ENCODE data around the gene RBM19. TPM values are rescaled to one million over a fixed set of nuclear protein-coding genes. Genes with fewer than 3 reads are reported as not detected.

RBM19 gene
- total and polyA plus RNA-seq, 2 donors (not counting 3 experiments of a cell fraction or from before 2014, with no cell fraction given): 13.2 to 34.4 TPM

DNA sequence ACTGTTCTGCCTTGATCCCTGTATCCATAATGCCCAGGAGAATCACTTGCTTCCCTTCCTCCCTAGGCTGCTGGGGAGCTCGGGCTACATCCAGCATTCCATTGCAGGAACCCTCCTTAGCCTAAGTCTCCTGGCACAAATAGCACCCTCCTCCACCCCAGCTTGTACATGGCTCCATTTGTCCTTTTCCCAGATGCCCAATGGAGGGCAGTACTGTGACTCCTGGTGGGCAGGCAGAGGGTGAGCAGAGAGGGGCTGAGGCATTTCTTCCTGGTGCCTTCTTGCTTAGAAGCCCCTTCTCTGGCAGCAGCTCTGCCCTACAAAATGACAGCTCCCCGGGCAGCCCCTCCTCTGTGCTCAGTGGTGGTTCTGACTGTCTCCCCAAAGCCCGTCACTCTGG, 86.5 kb downstream of the RBM19 start:
- H3K9me3 ChIP-seq (replicated peaks; ENCODE audit: control insufficient read depth, insufficient read depth, low read length): no peaks in the 10 kb centered on the region
- ChIA-PET CTCF (interaction anchor here (1.1 kb wide), 1 partner anchor 417 kb away, joined by 3 read pairs; no protein-coding TSS in a partner anchor), POLR2A (interaction anchor here (0.6 kb wide), 1 partner anchor 12 kb away, joined by 3 read pairs; no protein-coding TSS in a partner anchor)
- no peaks in the 10 kb centered on the region for H3K36me3 ChIP-seq (ENCODE audit: control insufficient read depth in 2 of 2, extremely low read depth in 1 of 2, insufficient read depth in 2 of 2, low read length in 2 of 2)
- intact Hi-C loops (cut with micrococcal nuclease) (no loop called here), dilution Hi-C loops (cut with MboI; ENCODE audit: extremely low pct_ligation_motif_present, low sequenced_read_pairs) (no loop called here)
- no peak for TF ChIP-seq POLR2A (IDR thresholded peaks at IDR 0.05; ENCODE audit: low read depth, low read length)
- TF ChIP-seq EZH2 (IDR thresholded peaks at IDR 0.05; ENCODE audit: borderline replicate concordance, low read depth, low read length, severe bottlenecking): no peak
- TF ChIP-seq FOS (IDR thresholded peaks at IDR 0.05; ENCODE audit: borderline replicate concordance, insufficient read depth, low read length): no peak
- TF ChIP-seq GATA2 (IDR thresholded peaks at IDR 0.05; ENCODE audit: insufficient read depth, insufficient read length, low read depth, low read length): no peak
- TF ChIP-seq, protein P1, sequence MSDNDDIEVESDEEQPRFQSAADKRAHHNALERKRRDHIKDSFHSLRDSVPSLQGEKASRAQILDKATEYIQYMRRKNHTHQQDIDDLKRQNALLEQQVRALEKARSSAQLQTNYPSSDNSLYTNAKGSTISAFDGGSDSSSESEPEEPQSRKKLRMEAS (IDR thresholded peaks at IDR 0.05; ENCODE audit: insufficient read depth, insufficient read length): no peak
- TF ChIP-seq, protein P2, sequence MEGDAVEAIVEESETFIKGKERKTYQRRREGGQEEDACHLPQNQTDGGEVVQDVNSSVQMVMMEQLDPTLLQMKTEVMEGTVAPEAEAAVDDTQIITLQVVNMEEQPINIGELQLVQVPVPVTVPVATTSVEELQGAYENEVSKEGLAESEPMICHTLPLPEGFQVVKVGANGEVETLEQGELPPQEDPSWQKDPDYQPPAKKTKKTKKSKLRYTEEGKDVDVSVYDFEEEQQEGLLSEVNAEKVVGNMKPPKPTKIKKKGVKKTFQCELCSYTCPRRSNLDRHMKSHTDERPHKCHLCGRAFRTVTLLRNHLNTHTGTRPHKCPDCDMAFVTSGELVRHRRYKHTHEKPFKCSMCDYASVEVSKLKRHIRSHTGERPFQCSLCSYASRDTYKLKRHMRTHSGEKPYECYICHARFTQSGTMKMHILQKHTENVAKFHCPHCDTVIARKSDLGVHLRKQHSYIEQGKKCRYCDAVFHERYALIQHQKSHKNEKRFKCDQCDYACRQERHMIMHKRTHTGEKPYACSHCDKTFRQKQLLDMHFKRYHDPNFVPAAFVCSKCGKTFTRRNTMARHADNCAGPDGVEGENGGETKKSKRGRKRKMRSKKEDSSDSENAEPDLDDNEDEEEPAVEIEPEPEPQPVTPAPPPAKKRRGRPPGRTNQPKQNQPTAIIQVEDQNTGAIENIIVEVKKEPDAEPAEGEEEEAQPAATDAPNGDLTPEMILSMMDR (IDR thresholded peaks at IDR 0.05; ENCODE audit: extremely low read depth in 1 of 2, insufficient read depth in 1 of 2, low read depth in 1 of 2, low read length in 2 of 2): no peak
- TF ChIP-seq POLR2AphosphoS5 (IDR thresholded peaks at IDR 0.05; ENCODE audit: insufficient read depth, low read depth, low read length): no peak
- TF ChIP-seq MYC (IDR thresholded peaks at IDR 0.05; ENCODE audit: low read depth, low read length): no peak
- no peak for TF ChIP-seq JUN (IDR thresholded peaks at IDR 0.05; ENCODE audit: borderline replicate concordance, insufficient read depth, insufficient read length, low read depth)
- H3K9me1 ChIP-seq (replicated peaks; ENCODE audit: control insufficient read depth, extremely low read depth, insufficient read depth, low read length): no peaks in the 10 kb centered on the region
- H4K20me1 ChIP-seq (replicated peaks; ENCODE audit: control insufficient read depth, extremely low read depth, insufficient read depth, low read length): no peaks in the 10 kb centered on the region
- no peak for FAIRE-seq
- BruUV-seq (replicated peaks): no TSS peak
- H2AFZ ChIP-seq (ENCODE audit: low read depth, low read length): no peak overlapping the region
- no peak overlapping the region for H3K4me2 ChIP-seq (ENCODE audit: insufficient read depth, low read length)
- no peak overlapping the region for H3K4me3 ChIP-seq (replicated peaks in 1 of 3; ENCODE audit: insufficient read depth in 1 of 3, low read depth in 1 of 3, low read length in 3 of 3)
- no peak overlapping the region for H3K9ac ChIP-seq (replicated peaks; ENCODE audit: extremely low read depth, insufficient read depth, low read length)
- H3K4me1 ChIP-seq (ENCODE audit: control insufficient read depth, extremely low read depth, insufficient read depth, low read length): no peaks in the 10 kb centered on the region
- no peak overlapping the region for H3K27ac ChIP-seq (ENCODE audit: insufficient read depth, low read depth, low read length)
- no peak for DNase-seq (ENCODE audit: low read depth, low spot score)
- no peaks in the 10 kb centered on the region for H3K27me3 ChIP-seq (ENCODE audit: control insufficient read depth in 2 of 2, insufficient read depth in 2 of 2, low read length in 2 of 2)
- H3K79me2 ChIP-seq (ENCODE audit: control insufficient read depth, insufficient read depth, low read length): no peaks in the 10 kb centered on the region

Data from endothelial cell of umbilical vein (primary cell).